Urothelium cell line (cell line): ENCODE measurements around the gene METTL8.

ENCODE experiments used
- DNase-seq: peaks from one replicate; pipeline ENCODE4 v3.0.0; 2011; ENCODE audit warnings: low spot score, mixed read lengths
- FAIRE-seq: peaks from 2 replicates; lab custom pipeline; 2011; peaks lifted over from hg19 to GRCh38; lab: Jason Lieb, UNC

Gene METTL8

GRCh38 chr2:171347591-171348032 is 86.2 kb downstream of the METTL8 start:
- DNase-seq, result peak; percentile 82
- peak; percentile 32 for FAIRE-seq

DNA sequence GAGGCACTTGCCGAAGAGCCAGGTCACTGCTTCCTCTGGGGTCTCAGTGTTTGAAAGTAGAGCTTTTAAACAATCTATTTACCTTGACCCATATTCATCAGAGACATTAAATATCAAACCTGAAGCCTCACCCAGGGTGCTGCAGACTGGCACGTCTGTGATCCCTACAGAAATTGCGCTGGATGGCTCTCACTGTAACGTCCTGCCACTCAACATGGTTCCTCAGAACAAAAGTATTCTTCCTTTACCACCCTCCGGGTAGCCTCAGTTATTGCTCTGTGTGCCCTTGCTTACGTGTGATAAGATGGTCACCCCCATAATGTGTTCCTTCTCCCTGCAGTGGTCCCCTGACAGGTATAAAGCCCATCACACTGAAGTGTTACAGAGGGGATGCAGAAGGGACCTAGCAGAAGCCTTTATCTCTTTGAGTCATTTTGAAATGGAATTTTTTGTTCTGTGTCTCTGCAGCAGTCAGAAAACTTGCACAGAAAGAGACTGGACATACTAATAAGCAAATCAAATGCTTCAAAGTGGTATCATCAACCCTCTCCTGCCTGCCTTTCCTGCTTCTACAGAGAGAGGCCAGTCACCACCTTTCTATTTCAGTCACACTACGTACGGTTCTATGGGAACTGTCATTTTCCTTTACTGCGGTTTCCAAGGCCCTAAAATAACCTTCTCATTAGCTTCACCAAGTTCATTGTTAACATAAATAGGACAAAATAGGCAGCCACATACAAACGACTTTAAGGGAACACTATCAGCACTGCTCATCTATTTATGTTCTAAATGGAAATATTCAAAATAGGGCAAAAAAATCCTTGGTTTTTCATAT is 86.8 kb downstream of the METTL8 start:
- DNase-seq (no peak), FAIRE-seq (no peak)

DNA sequence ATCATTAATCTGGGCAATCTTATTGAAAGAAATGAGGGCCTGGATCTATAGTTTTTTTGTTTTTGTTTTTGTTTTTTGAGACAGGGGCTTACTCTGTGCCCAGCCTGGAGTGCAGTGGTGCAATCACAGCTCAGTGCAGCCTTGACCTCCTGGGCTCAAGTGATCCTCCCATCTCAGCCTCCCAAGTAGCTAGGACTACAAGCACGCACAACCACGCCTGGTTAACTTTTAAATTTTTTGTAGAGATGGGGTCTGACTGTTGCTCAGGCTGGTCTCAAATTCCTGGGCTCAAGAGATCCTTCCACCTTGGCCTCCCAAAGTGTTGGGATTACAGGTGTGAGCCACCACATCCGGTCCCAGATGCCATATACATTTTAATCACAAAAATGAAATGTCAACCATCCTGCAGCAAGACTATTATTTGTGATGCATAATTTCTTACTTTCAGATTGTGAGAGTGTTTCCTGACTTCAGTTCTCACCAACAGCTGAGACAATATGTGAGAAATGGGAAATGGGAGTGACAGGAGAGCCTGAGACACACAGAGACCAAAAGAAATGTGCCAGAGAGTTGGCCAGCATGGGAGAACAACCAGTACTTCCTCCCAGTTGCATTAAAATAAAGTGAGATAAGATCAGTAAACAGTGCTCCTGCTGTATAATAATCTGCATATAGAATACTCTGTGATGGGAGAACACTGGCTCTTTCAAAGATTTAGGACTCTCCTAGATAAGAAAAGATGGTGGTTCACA is 87.6 kb downstream of the METTL8 start:
- no peak for FAIRE-seq
- no peak for DNase-seq

- FAIRE-seq, result no peak
- no peak for DNase-seq
Observed at GRCh38 chr2:171344182-171344581, 89.6 kb downstream of the METTL8 start.

GRCh38 chr2:171342067-171342413 is 91.8 kb downstream of the METTL8 start:
- FAIRE-seq (no peak), DNase-seq (no peak)

GRCh38 chr2:171341394-171342066 is 92.3 kb downstream of the METTL8 start:
- DNase-seq (no peak), FAIRE-seq (no peak)

GRCh38 chr2:171334946-171335345 is 98.8 kb downstream of the METTL8 start:
- FAIRE-seq (no peak), DNase-seq (no peak)

GRCh38 chr2:171334171-171334570 is 99.6 kb downstream of the METTL8 start:
- DNase-seq, result no peak
- FAIRE-seq, result no peak

DNA sequence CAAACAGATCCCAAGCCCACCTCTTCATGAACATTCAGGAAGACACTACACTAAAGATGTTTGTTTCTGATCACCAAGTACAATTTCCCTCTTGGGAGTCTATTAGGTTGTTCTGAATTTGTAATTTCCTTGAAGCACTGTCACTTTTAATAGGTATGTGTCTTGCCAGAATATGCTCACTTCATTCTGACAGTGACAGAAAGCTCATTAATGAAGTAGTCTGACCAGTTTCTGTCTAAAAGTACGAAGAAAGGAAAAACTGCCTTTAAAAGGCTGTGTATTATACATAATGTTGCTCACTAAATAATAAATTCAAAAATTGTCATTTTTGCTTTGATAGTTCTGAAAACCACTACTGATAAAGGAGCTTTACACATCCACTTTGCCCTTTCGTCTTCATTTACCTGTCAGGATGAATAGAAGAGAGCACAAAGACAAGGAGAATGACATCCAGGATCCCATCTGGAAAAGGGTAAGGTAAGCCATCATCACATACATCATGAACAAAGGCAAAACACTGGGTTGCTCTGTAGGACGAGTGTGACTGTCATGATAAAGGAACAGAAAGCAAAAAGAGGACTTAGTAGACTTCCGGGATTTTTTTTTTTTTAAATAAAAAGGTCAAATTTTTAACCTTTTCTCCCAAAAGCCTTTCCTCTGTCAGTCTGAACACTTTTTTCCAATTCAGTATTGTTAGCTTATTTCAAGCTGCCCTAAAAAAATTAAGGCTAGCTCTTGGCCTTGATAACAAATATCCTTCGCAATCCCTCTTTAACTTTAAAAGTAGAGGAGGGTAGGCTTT is 103.4 kb downstream of the METTL8 start:
- DNase-seq, result no peak
- peak; percentile 89 for FAIRE-seq

- FAIRE-seq (no peak), DNase-seq (no peak)
Observed at GRCh38 chr2:171327043-171327496, 106.7 kb downstream of the METTL8 start.

GRCh38 chr2:171325886-171326585 is 107.8 kb downstream of the METTL8 start:
- FAIRE-seq, result no peak
- DNase-seq, result no peak

- no peak for DNase-seq
- FAIRE-seq, result no peak
Observed at GRCh38 chr2:171323971-171324528, 109.7 kb downstream of the METTL8 start.

- DNase-seq, result no peak
- FAIRE-seq, result no peak
Observed at GRCh38 chr2:171322928-171323327, 110.9 kb downstream of the METTL8 start.

- FAIRE-seq (no peak), DNase-seq (no peak)
Observed at GRCh38 chr2:171320731-171321130, 113.1 kb downstream of the METTL8 start.

- FAIRE-seq, result no peak
- DNase-seq, result no peak
Observed at GRCh38 chr2:171320208-171320621, 113.6 kb downstream of the METTL8 start.

DNA sequence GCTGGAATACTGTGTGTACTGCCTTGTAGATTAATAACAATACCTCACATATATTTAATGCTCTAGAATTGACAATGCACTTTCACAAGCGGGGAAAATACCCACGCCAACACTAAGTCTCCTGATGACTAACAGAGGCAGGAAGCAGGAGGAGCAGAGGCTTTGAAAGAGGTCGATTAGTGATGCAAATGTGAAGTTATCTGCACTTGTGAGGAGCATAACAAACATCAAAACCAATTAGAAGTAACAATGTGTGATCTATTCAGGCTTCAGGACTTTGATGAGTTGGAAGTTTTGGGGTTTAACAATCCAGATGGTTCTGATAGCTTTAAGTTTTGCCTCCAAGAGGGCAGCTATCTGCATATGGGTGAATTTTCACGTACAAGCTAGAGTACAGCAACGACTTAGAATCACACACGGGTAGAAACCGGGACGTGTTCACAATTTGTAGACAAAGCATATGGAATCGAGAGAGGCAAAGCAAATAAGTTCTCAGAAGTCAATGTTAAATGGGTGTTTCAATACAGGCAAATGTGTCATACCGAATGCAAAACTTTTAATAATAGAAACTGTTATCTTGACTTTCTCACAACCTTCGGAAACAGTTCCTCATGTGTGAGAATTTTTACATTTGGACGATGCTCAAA is 114.5 kb downstream of the METTL8 start:
- DNase-seq, result no peak
- no peak for FAIRE-seq

DNA sequence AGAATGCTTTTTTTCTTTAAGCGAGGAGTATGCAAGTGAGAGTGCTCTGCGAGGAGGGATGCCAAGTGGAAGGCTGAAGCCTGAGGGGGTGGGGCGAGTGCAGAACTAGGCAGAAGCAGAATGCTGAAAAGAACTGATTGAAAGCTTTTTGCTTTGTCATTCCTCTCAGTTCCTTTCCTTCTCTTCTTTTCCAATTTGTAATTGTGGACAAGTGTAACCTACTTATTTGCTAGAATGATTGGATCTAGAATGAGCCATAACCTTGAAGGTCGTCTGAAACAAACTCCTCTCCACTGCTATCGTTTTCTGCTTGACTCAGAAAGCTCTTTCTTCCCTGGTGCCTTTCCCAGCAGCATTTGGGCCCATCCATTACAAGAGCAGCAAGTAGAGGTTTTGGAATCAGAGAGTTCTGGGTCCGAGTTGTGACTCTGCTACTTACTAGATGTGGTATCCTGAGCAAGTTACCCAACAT is 115.3 kb downstream of the METTL8 start:
- no peak for FAIRE-seq

GRCh38 chr2:171317492-171318125 is 116.2 kb downstream of the METTL8 start:
- DNase-seq (no peak), FAIRE-seq (no peak)

More for the DNA sequence above, 115.3 kb downstream of the METTL8 start:
- DNase-seq, result no peak
